ENCODE data around the gene DLK1. TPM values are rescaled to one million over a fixed set of nuclear protein-coding genes. Genes with fewer than 3 reads are reported as not detected.
A peak's percentile ranks its signal among the peaks of the same experiment; 100 is the strongest.

DLK1 gene
- total and polyA plus RNA-seq, 2 of the 13 experiments (the other 11 are each of a cell fraction or from before 2014, with no cell fraction given), result 95.5 to 312 TPM

GRCh38 chr14:100708425-100709288 is 18.0 kb upstream of the DLK1 start (continued):
- TF ChIP-seq ATF2 (CRISPR knock-in tag; IDR thresholded peaks at IDR 0.05) (peak; percentile 23; the same call in 1 of the 2 replicates), RAD21 (CRISPR knock-in tag; IDR thresholded peaks at IDR 0.05) (peak; percentile 81), KDM4B (CRISPR knock-in tag; IDR thresholded peaks at IDR 0.05) (0 out of 2 replicates have a peak, but pooled peaks have one; percentile 30), ZEB1 (IDR thresholded peaks at IDR 0.05; ENCODE audit: insufficient replicate concordance, low read depth) (peak; percentile 96), HNRNPL (IDR thresholded peaks at IDR 0.05; ENCODE audit: low read depth, low read length) (0 out of 2 replicates have a peak, but pooled peaks have one; percentile 53), SALL1 (CRISPR knock-in tag; IDR thresholded peaks at IDR 0.05) (peak; percentile 35; the same call in 1 of the 2 replicates), ZNF574 (CRISPR knock-in tag; IDR thresholded peaks at IDR 0.05) (peak; percentile 20; the same call in 1 of the 2 replicates), TBX2 (CRISPR knock-in tag; IDR thresholded peaks at IDR 0.05; ENCODE audit: borderline replicate concordance) (peak; percentile 31; the same call in 1 of the 2 replicates), ZNF737 (CRISPR knock-in tag; IDR thresholded peaks at IDR 0.05; ENCODE audit: borderline replicate concordance) (no peak), HOXA3 (CRISPR knock-in tag; IDR thresholded peaks at IDR 0.05) (0 out of 2 replicates have a peak, but pooled peaks have one; percentile 30), ZBTB38 (CRISPR knock-in tag; IDR thresholded peaks at IDR 0.05) (peak; percentile 86), MAZ (IDR thresholded peaks at IDR 0.05; ENCODE audit: borderline replicate concordance, low read depth, low read length) (no peak), MAZ (CRISPR knock-in tag; IDR thresholded peaks at IDR 0.05; ENCODE audit: low read depth) (peak; percentile 43; the same call in 1 of the 2 replicates)
